Ishikawa (cell line): ENCODE results near the gene FIG4.

Source experiments
- CEBPB ChIP-seq: IDR thresholded peaks from 2 replicates; pipeline ENCODE4 v1.6.1; 2012
- CREB1 ChIP-seq: IDR thresholded peaks from 2 replicates; pipeline ENCODE4 v1.6.1; 2012; ENCODE audit warnings: low read depth
- EGR1 ChIP-seq: IDR thresholded peaks from 2 replicates; pipeline ENCODE4 v1.6.1; 2012
- EP300 ChIP-seq: IDR thresholded peaks from 2 replicates; pipeline ENCODE4 v1.6.1; 2012; ENCODE audit warnings: borderline replicate concordance
- FOXM1 ChIP-seq: IDR thresholded peaks from 2 replicates; pipeline ENCODE4 v1.6.1; 2012; ENCODE audit warnings: low read depth, borderline replicate concordance
- NFIC ChIP-seq: IDR thresholded peaks from 2 replicates; pipeline ENCODE4 v1.6.1; 2012
- RAD21 ChIP-seq: IDR thresholded peaks from 2 replicates; pipeline ENCODE4 v1.6.1; 2012; ENCODE audit warnings: low read depth
- TAF1 ChIP-seq: IDR thresholded peaks from 2 replicates; pipeline ENCODE4 v1.6.1; 2012; ENCODE audit warnings: low read depth, mild to moderate bottlenecking
- TCF12 ChIP-seq: IDR thresholded peaks from 2 replicates; pipeline ENCODE4 v1.6.1; 2012; ENCODE audit warnings: low read depth
- TEAD4 ChIP-seq: IDR thresholded peaks from 2 replicates; pipeline ENCODE4 v1.6.1; 2012
- YY1 ChIP-seq: IDR thresholded peaks from 2 replicates; pipeline ENCODE4 v1.6.1; 2012; ENCODE audit warnings: low read depth
- ZBTB7A ChIP-seq: IDR thresholded peaks from 2 replicates; pipeline ENCODE4 v1.6.1; 2012; ENCODE audit warnings: low read depth
- TF ChIP-seq, protein P1 (sequence below): IDR thresholded peaks from 2 replicates; pipeline ENCODE4 v1.6.1; 2012
- TF ChIP-seq, protein P2 (sequence below): IDR thresholded peaks from 2 replicates; pipeline ENCODE4 v1.6.1; 2012; ENCODE audit warnings: low read depth, mild to moderate bottlenecking
- TF ChIP-seq, protein P3 (sequence below): IDR thresholded peaks from 2 replicates; pipeline ENCODE4 v1.6.1; 2012

The FIG4 gene

DNA sequence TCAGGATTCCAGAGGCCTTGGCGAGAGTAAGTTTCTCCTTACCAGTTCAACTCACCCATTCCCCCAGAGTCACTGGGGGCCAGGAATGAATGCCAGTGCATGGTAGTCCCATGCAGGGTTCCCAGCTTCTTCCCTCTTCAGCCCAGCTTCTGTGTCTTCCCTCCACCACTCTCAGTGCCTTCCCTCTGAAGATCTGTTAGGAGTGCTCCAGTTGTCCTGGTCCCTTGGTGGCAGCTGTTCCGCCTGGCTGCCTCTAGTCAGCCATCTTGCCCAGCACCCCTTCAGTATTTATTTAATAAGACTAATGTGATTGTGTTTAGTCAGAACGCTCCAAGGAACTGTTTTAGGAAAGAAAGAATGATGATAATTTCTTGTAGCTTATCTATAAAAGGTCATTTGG lies 23.1 kb downstream of the FIG4 start:
- TF ChIP-seq ZBTB7A (no peak), EP300 (no peak), CREB1 (no peak), NFIC (no peak)
- TF ChIP-seq, protein P1, sequence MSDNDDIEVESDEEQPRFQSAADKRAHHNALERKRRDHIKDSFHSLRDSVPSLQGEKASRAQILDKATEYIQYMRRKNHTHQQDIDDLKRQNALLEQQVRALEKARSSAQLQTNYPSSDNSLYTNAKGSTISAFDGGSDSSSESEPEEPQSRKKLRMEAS, result no peak

DNA sequence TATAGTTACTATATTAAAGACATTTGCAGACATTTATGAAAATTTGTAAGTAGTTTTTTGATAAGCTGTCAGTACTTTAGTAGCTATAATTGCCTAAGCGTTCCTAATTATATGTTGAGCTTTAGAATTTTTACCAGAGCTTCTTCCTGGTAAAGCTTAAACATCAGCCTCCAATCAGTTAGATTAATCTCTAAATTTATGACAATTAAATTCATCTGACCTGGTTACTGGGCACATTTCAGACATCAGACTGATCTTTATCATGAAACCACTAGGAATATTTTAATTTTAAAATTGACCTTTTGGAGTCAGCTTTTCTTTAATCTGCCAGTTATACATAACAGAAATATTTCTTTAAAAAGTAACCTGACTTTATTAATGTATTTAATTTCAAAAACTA lies 23.5 kb downstream of the FIG4 start:
- no peak for TF ChIP-seq FOXM1
- TF ChIP-seq, protein P2, sequence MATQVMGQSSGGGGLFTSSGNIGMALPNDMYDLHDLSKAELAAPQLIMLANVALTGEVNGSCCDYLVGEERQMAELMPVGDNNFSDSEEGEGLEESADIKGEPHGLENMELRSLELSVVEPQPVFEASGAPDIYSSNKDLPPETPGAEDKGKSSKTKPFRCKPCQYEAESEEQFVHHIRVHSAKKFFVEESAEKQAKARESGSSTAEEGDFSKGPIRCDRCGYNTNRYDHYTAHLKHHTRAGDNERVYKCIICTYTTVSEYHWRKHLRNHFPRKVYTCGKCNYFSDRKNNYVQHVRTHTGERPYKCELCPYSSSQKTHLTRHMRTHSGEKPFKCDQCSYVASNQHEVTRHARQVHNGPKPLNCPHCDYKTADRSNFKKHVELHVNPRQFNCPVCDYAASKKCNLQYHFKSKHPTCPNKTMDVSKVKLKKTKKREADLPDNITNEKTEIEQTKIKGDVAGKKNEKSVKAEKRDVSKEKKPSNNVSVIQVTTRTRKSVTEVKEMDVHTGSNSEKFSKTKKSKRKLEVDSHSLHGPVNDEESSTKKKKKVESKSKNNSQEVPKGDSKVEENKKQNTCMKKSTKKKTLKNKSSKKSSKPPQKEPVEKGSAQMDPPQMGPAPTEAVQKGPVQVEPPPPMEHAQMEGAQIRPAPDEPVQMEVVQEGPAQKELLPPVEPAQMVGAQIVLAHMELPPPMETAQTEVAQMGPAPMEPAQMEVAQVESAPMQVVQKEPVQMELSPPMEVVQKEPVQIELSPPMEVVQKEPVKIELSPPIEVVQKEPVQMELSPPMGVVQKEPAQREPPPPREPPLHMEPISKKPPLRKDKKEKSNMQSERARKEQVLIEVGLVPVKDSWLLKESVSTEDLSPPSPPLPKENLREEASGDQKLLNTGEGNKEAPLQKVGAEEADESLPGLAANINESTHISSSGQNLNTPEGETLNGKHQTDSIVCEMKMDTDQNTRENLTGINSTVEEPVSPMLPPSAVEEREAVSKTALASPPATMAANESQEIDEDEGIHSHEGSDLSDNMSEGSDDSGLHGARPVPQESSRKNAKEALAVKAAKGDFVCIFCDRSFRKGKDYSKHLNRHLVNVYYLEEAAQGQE, result no peak
- TF ChIP-seq EP300, result no peak

DNA sequence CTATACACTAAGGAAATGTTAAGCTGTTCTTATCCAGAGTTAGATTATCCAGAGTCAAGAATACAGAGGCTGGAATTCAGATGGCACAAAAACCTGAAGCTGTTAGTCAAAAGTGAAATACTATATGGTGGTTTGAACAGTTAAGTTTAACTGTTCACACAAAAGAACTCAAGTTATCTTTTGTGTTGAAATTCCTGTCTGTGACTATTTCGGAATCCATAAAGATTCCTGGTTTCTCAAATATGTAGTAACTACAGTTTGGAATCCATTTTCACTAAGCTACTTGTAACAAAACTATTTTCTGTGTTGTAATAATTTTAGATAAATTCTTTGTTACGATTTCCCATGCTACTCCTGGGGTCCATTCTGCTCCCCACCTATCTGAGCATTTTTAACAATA lies 24.5 kb downstream of the FIG4 start:
- TF ChIP-seq EGR1 (no peak), TCF12 (no peak), NFIC (no peak), ZBTB7A (no peak), CREB1 (no peak)
- TF ChIP-seq, protein P3, sequence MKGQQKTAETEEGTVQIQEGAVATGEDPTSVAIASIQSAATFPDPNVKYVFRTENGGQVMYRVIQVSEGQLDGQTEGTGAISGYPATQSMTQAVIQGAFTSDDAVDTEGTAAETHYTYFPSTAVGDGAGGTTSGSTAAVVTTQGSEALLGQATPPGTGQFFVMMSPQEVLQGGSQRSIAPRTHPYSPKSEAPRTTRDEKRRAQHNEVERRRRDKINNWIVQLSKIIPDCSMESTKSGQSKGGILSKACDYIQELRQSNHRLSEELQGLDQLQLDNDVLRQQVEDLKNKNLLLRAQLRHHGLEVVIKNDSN, result no peak
- TF ChIP-seq, protein P2, result no peak

DNA sequence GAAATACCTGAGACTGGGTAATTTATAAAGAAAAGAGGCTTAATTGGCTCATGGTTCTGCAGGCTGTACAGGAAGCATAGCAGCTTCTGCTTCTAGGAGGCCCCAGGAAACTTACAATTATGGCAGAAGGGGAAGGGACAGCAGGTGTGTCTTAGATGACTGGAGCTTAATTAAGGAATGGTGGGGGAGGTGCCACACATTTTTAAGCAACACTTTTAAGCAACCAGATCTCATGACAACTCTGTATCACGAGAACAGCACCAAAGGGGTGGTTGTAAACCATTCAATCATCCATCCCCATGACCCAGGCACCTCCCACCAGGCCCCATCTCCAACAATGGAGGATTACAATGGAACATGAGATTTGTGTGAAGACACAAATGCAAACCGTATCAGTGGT lies 26.9 kb downstream of the FIG4 start:
- TF ChIP-seq ZBTB7A (no peak), NFIC (no peak), EGR1 (no peak), TCF12 (no peak), TEAD4 (no peak), CREB1 (no peak)
- TF ChIP-seq, protein P1, result no peak
- TF ChIP-seq, protein P3, result no peak
- TF ChIP-seq, protein P2, result no peak

DNA sequence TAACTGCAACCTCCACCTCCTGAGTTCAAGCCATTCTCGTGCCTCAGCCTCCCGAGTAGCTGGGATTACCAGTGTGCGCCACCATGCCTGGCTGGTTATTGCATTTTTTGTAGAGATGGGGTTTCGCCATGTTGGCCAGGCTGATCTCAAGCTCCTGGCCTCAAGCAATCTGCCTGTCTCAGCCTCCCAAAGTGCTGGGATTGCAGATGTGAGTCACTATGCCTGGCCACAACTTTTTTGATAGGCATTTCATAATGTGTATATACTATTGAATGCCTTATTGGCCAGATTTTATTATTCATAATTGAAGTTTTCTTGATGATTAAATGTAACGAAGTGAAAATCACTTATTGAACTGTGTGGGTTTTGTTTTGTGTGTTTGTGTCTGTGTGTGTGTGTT lies 27.9 kb downstream of the FIG4 start:
- no peak for TF ChIP-seq ZBTB7A
- TF ChIP-seq, protein P3, result no peak
- no peak for TF ChIP-seq FOXM1
- no peak for TF ChIP-seq RAD21
- TF ChIP-seq EP300, result no peak
- TF ChIP-seq EGR1, result no peak
- no peak for TF ChIP-seq TAF1
- TF ChIP-seq, protein P1, result no peak
- no peak for TF ChIP-seq YY1
- TF ChIP-seq, protein P2, result no peak
- TF ChIP-seq CREB1, result no peak
- TF ChIP-seq NFIC, result no peak
- TF ChIP-seq TCF12, result no peak
- TF ChIP-seq TEAD4, result no peak
- TF ChIP-seq CEBPB, result no peak
